Sigmoid colon (tissue), 4 donors: ENCODE data around the gene STK39.

Source experiments
- EP300 ChIP-seq, 4 donors: sonication (generic); formaldehyde crosslinking; IDR thresholded peaks; one replicate each; pipeline ENCODE4 v1.6.1; 2017; ENCODE audit warnings: antibody characterized with exemption in 4 of 4
- POLR2A ChIP-seq, 2 donors: fragments of 450-650 bp; IDR thresholded peaks; one replicate each; pipeline ENCODE4 v1.6.1; 2016; ENCODE audit warnings: antibody characterized with exemption in 2 of 2, mild to moderate bottlenecking in 2 of 2, moderate library complexity in 2 of 2
- TF ChIP-seq, protein P1 (sequence below), 4 experiments: fragments of 450-650 bp in 3 of 4; fragments of 200-600 bp in 1 of 4; IDR thresholded peaks; one replicate each; pipeline ENCODE4 v1.5.1; 2016 to 2019; ENCODE audit warnings: antibody characterized with exemption in 4 of 4, mild to moderate bottlenecking in 3 of 4, moderate library complexity in 2 of 4

DNA sequence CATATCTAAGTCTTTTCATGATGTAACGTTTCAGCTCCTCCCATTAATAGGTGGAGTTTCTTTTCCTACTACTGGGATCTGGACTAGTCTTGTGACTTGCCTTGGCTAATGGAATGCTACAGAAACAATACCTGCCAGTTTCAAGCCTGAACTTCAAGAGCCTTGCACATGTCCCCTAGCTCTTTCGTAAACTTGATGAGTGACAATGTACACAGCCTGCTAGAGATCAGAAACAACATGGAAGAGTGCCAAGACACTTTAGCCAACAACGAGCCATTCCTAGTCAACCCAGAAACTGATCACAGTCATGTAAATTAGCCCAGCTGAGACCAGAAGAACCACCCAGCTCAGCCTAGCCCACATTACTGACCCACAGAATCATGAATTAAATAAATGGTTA is 24.8 kb upstream of the STK39 start:
- TF ChIP-seq, protein P1, sequence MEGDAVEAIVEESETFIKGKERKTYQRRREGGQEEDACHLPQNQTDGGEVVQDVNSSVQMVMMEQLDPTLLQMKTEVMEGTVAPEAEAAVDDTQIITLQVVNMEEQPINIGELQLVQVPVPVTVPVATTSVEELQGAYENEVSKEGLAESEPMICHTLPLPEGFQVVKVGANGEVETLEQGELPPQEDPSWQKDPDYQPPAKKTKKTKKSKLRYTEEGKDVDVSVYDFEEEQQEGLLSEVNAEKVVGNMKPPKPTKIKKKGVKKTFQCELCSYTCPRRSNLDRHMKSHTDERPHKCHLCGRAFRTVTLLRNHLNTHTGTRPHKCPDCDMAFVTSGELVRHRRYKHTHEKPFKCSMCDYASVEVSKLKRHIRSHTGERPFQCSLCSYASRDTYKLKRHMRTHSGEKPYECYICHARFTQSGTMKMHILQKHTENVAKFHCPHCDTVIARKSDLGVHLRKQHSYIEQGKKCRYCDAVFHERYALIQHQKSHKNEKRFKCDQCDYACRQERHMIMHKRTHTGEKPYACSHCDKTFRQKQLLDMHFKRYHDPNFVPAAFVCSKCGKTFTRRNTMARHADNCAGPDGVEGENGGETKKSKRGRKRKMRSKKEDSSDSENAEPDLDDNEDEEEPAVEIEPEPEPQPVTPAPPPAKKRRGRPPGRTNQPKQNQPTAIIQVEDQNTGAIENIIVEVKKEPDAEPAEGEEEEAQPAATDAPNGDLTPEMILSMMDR (IDR thresholded peaks at IDR 0.05) = no peak
- TF ChIP-seq POLR2A (IDR thresholded peaks at IDR 0.05) (no peak), EP300 (IDR thresholded peaks at IDR 0.05) (no peak)
